Measurements from ENCODE around the gene TECR.

GRCh38 chr19:14526423-14526822 is 3.0 kb upstream of the TECR start:
- TF ChIP-seq POLR2A (IDR thresholded peaks at IDR 0.05; ENCODE audit: low read length): no peak
- no peak for TF ChIP-seq GATA1 (IDR thresholded peaks at IDR 0.05; ENCODE audit: low read depth, low read length)

Data from erythroblast (primary cell).